ENCODE results near the gene RNF31.

Gene RNF31

DNA sequence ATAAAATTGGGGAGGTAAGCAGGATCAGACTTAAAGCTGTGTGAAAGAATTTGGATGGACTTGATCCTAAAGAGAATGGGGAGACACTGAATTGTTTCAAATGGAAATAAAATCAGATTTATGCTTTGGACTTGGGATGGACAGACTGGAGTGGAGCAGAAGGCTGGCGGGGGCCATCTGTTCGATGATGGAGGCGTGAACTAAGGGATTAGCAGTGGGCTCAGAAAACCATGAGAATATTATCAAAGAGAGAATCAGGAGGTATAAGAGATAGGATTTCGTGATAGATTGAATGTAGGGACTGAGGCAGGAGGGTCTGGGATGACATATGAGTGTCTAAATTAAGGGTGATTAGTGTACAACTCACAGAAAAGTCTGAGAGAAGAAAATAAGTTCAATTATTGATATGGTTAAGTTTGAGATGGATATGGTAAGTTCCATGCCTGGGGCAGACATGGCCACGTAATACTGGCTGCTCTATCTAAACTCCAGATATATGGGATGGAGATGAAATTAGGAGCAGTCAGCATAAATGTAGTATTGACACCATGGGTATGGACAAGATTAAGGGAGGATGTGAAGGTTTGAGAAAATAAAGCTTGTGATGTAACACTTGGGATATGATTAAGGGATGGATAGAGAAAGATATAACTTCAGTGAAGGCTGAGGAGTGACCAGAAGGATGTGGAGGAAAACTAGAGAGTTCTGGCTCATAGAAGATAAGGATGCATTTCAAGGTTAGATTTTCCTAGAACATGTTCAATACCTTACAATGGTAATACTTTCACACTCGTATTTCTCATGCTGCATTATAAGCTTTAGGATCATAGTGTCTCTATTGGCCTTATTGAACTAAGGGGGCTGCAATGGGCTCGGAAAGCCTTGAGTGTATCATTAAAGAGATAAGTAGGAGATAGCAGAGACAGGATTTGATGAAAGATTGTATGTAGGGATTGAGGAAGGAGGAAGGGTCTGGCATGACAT, 57.2 kb downstream of the RNF31 start:
- no peak for DNase-seq

- DNase-seq, result no peak
Observed at GRCh38 chr14:24206260-24207103, 59.2 kb downstream of the RNF31 start.

DNA sequence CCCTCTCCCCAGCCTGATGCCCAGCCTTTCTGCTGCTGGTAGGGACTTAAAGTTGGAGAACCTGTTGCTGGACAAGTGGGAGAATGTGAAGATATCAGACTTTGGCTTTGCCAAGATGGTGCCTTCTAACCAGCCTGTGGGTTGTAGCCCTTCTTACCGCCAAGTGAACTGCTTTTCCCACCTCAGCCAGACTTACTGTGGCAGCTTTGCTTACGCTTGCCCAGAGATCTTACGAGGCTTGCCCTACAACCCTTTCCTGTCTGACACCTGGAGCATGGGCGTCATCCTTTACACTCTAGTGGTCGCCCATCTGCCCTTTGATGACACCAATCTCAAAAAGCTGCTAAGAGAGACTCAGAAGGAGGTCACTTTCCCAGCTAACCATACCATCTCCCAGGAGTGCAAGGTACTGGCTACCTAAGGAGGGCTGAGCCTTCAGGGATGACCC, 59.8 kb downstream of the RNF31 start:
- DNase-seq, result no peak

- no peak for DNase-seq
Observed at GRCh38 chr14:24207625-24208024, 60.3 kb downstream of the RNF31 start.

Data from NCI-H446 (cell line).